PC-3 (cell line): ENCODE measurements around the gene HLA-A.

Source experiments
- EZH2 ChIP-seq: fragments of 300-600 bp; sonication (generic); IDR thresholded peaks from one replicate; pipeline ENCODE4 v1.6.1; 2017; ENCODE audit warnings: antibody characterized with exemption, mild to moderate bottlenecking, low read length; ENCODE audit not compliant: unreplicated experiment
- EZH2phosphoT487 ChIP-seq: fragments of 300-600 bp; sonication (generic); IDR thresholded peaks from 2 replicates; pipeline ENCODE4 v1.6.1; 2018; ENCODE audit warnings: mild to moderate bottlenecking, antibody characterized with exemption, low read length, borderline replicate concordance
- TF ChIP-seq, protein P1 (sequence below): fragments of 300-600 bp; sonication (generic); conservative IDR thresholded peaks from 2 replicates; pipeline ENCODE4 v1.5.1; 2017; ENCODE audit warnings: antibody characterized with exemption, low read depth, mild to moderate bottlenecking, low read length

GRCh38 chr6:29958046-29958445 is 15.7 kb downstream of the HLA-A start:
- TF ChIP-seq, protein P1, sequence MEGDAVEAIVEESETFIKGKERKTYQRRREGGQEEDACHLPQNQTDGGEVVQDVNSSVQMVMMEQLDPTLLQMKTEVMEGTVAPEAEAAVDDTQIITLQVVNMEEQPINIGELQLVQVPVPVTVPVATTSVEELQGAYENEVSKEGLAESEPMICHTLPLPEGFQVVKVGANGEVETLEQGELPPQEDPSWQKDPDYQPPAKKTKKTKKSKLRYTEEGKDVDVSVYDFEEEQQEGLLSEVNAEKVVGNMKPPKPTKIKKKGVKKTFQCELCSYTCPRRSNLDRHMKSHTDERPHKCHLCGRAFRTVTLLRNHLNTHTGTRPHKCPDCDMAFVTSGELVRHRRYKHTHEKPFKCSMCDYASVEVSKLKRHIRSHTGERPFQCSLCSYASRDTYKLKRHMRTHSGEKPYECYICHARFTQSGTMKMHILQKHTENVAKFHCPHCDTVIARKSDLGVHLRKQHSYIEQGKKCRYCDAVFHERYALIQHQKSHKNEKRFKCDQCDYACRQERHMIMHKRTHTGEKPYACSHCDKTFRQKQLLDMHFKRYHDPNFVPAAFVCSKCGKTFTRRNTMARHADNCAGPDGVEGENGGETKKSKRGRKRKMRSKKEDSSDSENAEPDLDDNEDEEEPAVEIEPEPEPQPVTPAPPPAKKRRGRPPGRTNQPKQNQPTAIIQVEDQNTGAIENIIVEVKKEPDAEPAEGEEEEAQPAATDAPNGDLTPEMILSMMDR = no peak
- TF ChIP-seq EZH2 (no peak), EZH2phosphoT487 (no peak)
